Measurements from ENCODE around the gene APOBEC3B. TPM values are rescaled to one million over a fixed set of nuclear protein-coding genes. Genes with fewer than 3 reads are reported as not detected.

APOBEC3B gene
- total and polyA plus RNA-seq, 2 of the 8 experiments (the other 6 are each of a cell fraction or from before 2014, with no cell fraction given) = 14.2 to 74.9 TPM

GRCh38 chr22:38970551-38970950, 11.6 kb upstream of the APOBEC3B start:
- WGBS, 2 experiments (ENCODE audit: extremely low coverage in 1 of 2, insufficient coverage in 1 of 2, insufficient read length in 1 of 2, insufficient replicate concordance in 2 of 2, low coverage in 1 of 2, low lambda C conversion rate in 2 of 2, missing lambda C conversion rate in 1 of 2) = 85% methylated on average over 8 of the region's 8 CpGs; no CpG with 5 or more reads in 1 of the 2 experiments
- Histone ChIP-seq H4K5ac (ENCODE audit: insufficient read length, low read depth, low read length) (no peak overlapping the region), H3K56ac (replicated peaks; ENCODE audit: insufficient read length, low read depth, low read length) (no peak overlapping the region), H2BK12ac (ENCODE audit: low read depth, low read length) (no peak overlapping the region), H2BK15ac (ENCODE audit: low read length) (no peak overlapping the region), H3K36me3 (ENCODE audit: control insufficient read depth in 2 of 4, insufficient read depth in 4 of 4, low read length in 3 of 4) (no peaks in the 10 kb centered on the region), H3K4ac (replicated peaks; ENCODE audit: insufficient read length, low read depth, low read length) (no peak overlapping the region), H3K14ac (ENCODE audit: insufficient read length) (no peak overlapping the region), H3K9me3 (ENCODE audit: insufficient read depth in 2 of 2, low read depth in 1 of 2, low read length in 1 of 2) (peaks cover under 1 to 4% of the 10 kb centered on the region in 2 experiments; a peak in 1 of 4 replicates), H3K27me3 (replicated peaks in 1 of 4; ENCODE audit: control insufficient read depth in 3 of 4, extremely low read depth in 1 of 4, insufficient read depth in 3 of 4, low read length in 3 of 4) (no peaks in the 10 kb centered on the region; a peak in 2 of 7 replicates), H3K23ac (ENCODE audit: insufficient read length) (no peak overlapping the region), H4K8ac (ENCODE audit: extremely low read depth, insufficient read depth, low read length) (no peak overlapping the region), H2AK5ac (ENCODE audit: low read depth, low read length) (no peak overlapping the region), H3K4me1 (replicated peaks in 1 of 4; ENCODE audit: control insufficient read depth in 3 of 4, insufficient read depth in 4 of 4, low read length in 3 of 4) (peaks cover 0 to 10% (median 3%) of the 10 kb centered on the region in 4 experiments; a peak in 4 of 7 replicates), H3K79me2 (ENCODE audit: control insufficient read depth in 1 of 2, insufficient read depth in 2 of 2, low read length in 2 of 2) (no peaks in the 10 kb centered on the region), H3K4me3 (ENCODE audit: extremely low read depth in 1 of 4, insufficient read depth in 2 of 4, low read depth in 3 of 4, low read length in 4 of 4) (no peak overlapping the region), H3K18ac (ENCODE audit: extremely low read depth, low read length) (no peak overlapping the region), H3K4me2 (ENCODE audit: insufficient read depth in 1 of 2, low read depth in 2 of 2, low read length in 2 of 2) (no peak overlapping the region), H3K23me2 (ENCODE audit: low read depth, low read length) (no peaks in the 10 kb centered on the region), H3K79me1 (ENCODE audit: low read depth, low read length) (no peaks in the 10 kb centered on the region), H2AFZ (ENCODE audit: low read length) (no peak overlapping the region), H2BK5ac (ENCODE audit: low read depth, low read length) (no peak overlapping the region), H3K27ac (ENCODE audit: low read depth, low read length) (no peak overlapping the region), H4K91ac (replicated peaks; ENCODE audit: insufficient read length, low read length) (no peak overlapping the region), H2BK20ac (ENCODE audit: low read length) (no peak overlapping the region), H3K9ac (replicated peaks in 1 of 4; ENCODE audit: extremely low read depth in 1 of 4, low read depth in 3 of 4, low read length in 3 of 4) (no peak overlapping the region), H4K20me1 (replicated peaks in 1 of 2; ENCODE audit: control insufficient read depth in 1 of 2, insufficient read depth in 2 of 2, low read length in 2 of 2) (no peaks in the 10 kb centered on the region), H2BK120ac (replicated peaks; ENCODE audit: low read depth, low read length) (no peak overlapping the region)
- CTCF ChIA-PET (ENCODE audit: partially characterized antibody) = interaction anchor here (0.5 to 7.1 kb wide), 10 partner anchors 12 to 201 kb away, joined by 3 to 63 read pairs (median 3); partner anchors contain the start of gene APOBEC3B
- FAIRE-seq (no peak), DNase-seq (ENCODE audit: low read depth in 1 of 2, low spot score in 2 of 2) (no peak)
- POLR2A ChIA-PET (ENCODE audit: partially characterized antibody) = interaction anchor here (2.0 kb wide), 1 partner anchor 11 kb away, joined by 8 read pairs; the partner anchor contains the start of gene APOBEC3B
- TF ChIP-seq TAF7 (optimal IDR thresholded peaks at IDR 0.05; ENCODE audit: borderline replicate concordance, low read depth, low read length) (no peak), MAFK (IDR thresholded peaks at IDR 0.05; ENCODE audit: low read depth, low read length) (no peak), SUZ12 (IDR thresholded peaks at IDR 0.05; ENCODE audit: low read length) (no peak), USF2 (IDR thresholded peaks at IDR 0.05; ENCODE audit: low read length) (no peak), EP300 (IDR thresholded peaks at IDR 0.05; ENCODE audit: borderline replicate concordance in 1 of 2, low read depth in 2 of 2, low read length in 2 of 2) (no peak), GTF2F1 (IDR thresholded peaks at IDR 0.05; ENCODE audit: borderline replicate concordance, low read depth, low read length) (no peak), HDAC2 (IDR thresholded peaks at IDR 0.05; ENCODE audit: borderline replicate concordance in 1 of 2, low read depth in 2 of 2, low read length in 2 of 2) (no peak)
- TF ChIP-seq, protein P1, sequence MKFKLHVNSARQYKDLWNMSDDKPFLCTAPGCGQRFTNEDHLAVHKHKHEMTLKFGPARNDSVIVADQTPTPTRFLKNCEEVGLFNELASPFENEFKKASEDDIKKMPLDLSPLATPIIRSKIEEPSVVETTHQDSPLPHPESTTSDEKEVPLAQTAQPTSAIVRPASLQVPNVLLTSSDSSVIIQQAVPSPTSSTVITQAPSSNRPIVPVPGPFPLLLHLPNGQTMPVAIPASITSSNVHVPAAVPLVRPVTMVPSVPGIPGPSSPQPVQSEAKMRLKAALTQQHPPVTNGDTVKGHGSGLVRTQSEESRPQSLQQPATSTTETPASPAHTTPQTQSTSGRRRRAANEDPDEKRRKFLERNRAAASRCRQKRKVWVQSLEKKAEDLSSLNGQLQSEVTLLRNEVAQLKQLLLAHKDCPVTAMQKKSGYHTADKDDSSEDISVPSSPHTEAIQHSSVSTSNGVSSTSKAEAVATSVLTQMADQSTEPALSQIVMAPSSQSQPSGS (IDR thresholded peaks at IDR 0.05; ENCODE audit: low read length) = no peak
- TF ChIP-seq, protein P2, sequence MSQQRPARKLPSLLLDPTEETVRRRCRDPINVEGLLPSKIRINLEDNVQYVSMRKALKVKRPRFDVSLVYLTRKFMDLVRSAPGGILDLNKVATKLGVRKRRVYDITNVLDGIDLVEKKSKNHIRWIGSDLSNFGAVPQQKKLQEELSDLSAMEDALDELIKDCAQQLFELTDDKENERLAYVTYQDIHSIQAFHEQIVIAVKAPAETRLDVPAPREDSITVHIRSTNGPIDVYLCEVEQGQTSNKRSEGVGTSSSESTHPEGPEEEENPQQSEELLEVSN (IDR thresholded peaks at IDR 0.05) = no peak
